K562 (cell line): ENCODE results near the gene SLC8A1. TPM values are rescaled to one million over a fixed set of nuclear protein-coding genes. Genes with fewer than 3 reads are reported as not detected.

ENCODE experiments used
- polyA plus RNA-seq, 8 experiments: library from polyadenylated mRNA; depleted of rRNA in 4 of 8; stranded (reverse) in 5 of 8; unstranded in 3 of 8; fragments of >200 nt; fragmentation: Nextera tagmentation in 2 of 8; fragmentation: Illumina TruSeq in 1 of 8; extraction: Ambion mirVana in 2 of 8; extraction: Trizol in 1 of 8; gene quantifications; 2 replicates each; pipeline versions ENCODE4 v1.2.1 to v1.2.3, GENCODE V29; 2011 to 2014; ENCODE audit warnings: inconsistent platforms in 1 of 8, missing spikeins in 1 of 8
- total RNA-seq, 7 experiments: library from RNA; depleted of rRNA in 6 of 7; stranded (reverse); fragments of >200 nt in 6 of 7; fragmentation: Illumina TruSeq in 2 of 7; extraction: Trizol in 2 of 7; gene quantifications; 2 replicates each; pipeline versions ENCODE4 v1.2.1 to v1.2.3, GENCODE V29; 2011 to 2021; ENCODE audit warnings: low replicate concordance in 1 of 7
- TF ChIP-seq, protein P1 (sequence below): fragments of 450-650 bp; IDR thresholded peaks from 2 replicates; pipeline ENCODE4 v1.6.1; 2016; ENCODE audit warnings: mild to moderate bottlenecking, moderate library complexity

The SLC8A1 gene
- total and polyA plus RNA-seq, 9 of the 15 experiments (the other 6 are each of a cell fraction or from before 2014, with no cell fraction given), result not detected

DNA sequence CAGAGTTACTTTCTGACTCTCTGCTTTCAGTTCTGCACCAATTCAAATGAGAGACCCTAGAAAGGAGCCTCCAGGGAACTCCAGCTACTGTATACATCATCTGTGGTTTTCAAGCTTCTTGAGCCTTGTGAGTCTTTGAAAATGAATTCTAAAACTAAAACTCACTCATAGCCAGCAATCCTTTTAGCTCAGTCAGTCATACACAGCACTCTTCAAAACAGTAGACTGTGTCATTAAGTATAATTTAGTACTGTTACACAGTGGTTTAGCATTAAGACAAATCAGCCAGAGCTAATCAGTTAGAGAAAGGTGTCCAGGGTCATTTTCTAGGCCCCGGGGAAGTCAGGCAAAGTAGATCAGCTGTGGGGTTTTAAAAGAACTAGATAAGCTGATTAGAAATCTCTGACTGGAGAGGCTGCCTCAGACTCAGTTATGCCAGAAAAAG lies 350.7 kb downstream of the SLC8A1 start (continued):
- TF ChIP-seq, protein P1, sequence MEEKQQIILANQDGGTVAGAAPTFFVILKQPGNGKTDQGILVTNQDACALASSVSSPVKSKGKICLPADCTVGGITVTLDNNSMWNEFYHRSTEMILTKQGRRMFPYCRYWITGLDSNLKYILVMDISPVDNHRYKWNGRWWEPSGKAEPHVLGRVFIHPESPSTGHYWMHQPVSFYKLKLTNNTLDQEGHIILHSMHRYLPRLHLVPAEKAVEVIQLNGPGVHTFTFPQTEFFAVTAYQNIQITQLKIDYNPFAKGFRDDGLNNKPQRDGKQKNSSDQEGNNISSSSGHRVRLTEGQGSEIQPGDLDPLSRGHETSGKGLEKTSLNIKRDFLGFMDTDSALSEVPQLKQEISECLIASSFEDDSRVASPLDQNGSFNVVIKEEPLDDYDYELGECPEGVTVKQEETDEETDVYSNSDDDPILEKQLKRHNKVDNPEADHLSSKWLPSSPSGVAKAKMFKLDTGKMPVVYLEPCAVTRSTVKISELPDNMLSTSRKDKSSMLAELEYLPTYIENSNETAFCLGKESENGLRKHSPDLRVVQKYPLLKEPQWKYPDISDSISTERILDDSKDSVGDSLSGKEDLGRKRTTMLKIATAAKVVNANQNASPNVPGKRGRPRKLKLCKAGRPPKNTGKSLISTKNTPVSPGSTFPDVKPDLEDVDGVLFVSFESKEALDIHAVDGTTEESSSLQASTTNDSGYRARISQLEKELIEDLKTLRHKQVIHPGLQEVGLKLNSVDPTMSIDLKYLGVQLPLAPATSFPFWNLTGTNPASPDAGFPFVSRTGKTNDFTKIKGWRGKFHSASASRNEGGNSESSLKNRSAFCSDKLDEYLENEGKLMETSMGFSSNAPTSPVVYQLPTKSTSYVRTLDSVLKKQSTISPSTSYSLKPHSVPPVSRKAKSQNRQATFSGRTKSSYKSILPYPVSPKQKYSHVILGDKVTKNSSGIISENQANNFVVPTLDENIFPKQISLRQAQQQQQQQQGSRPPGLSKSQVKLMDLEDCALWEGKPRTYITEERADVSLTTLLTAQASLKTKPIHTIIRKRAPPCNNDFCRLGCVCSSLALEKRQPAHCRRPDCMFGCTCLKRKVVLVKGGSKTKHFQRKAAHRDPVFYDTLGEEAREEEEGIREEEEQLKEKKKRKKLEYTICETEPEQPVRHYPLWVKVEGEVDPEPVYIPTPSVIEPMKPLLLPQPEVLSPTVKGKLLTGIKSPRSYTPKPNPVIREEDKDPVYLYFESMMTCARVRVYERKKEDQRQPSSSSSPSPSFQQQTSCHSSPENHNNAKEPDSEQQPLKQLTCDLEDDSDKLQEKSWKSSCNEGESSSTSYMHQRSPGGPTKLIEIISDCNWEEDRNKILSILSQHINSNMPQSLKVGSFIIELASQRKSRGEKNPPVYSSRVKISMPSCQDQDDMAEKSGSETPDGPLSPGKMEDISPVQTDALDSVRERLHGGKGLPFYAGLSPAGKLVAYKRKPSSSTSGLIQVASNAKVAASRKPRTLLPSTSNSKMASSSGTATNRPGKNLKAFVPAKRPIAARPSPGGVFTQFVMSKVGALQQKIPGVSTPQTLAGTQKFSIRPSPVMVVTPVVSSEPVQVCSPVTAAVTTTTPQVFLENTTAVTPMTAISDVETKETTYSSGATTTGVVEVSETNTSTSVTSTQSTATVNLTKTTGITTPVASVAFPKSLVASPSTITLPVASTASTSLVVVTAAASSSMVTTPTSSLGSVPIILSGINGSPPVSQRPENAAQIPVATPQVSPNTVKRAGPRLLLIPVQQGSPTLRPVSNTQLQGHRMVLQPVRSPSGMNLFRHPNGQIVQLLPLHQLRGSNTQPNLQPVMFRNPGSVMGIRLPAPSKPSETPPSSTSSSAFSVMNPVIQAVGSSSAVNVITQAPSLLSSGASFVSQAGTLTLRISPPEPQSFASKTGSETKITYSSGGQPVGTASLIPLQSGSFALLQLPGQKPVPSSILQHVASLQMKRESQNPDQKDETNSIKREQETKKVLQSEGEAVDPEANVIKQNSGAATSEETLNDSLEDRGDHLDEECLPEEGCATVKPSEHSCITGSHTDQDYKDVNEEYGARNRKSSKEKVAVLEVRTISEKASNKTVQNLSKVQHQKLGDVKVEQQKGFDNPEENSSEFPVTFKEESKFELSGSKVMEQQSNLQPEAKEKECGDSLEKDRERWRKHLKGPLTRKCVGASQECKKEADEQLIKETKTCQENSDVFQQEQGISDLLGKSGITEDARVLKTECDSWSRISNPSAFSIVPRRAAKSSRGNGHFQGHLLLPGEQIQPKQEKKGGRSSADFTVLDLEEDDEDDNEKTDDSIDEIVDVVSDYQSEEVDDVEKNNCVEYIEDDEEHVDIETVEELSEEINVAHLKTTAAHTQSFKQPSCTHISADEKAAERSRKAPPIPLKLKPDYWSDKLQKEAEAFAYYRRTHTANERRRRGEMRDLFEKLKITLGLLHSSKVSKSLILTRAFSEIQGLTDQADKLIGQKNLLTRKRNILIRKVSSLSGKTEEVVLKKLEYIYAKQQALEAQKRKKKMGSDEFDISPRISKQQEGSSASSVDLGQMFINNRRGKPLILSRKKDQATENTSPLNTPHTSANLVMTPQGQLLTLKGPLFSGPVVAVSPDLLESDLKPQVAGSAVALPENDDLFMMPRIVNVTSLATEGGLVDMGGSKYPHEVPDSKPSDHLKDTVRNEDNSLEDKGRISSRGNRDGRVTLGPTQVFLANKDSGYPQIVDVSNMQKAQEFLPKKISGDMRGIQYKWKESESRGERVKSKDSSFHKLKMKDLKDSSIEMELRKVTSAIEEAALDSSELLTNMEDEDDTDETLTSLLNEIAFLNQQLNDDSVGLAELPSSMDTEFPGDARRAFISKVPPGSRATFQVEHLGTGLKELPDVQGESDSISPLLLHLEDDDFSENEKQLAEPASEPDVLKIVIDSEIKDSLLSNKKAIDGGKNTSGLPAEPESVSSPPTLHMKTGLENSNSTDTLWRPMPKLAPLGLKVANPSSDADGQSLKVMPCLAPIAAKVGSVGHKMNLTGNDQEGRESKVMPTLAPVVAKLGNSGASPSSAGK, result no peak
